Posterior cingulate gyrus (tissue), 11 donors: ENCODE measurements around the gene PCDHB14.
"Not testable (repeated sequence)": the region's sequence is repeated elsewhere in the genome, so short reads cannot be mapped to it uniquely, and the experiment has no call there.

Source experiments
- DNase-seq, 10 donors: peaks; one replicate each; pipeline versions ENCODE4 v3.0.0 to v3.0.0-alpha.2; 2020 to 2021; ENCODE audit warnings: mixed read lengths in 3 of 10
- intact Hi-C: fragments of 100-400 bp; cut with DNase I; formaldehyde crosslinking; loops from one replicate; pipeline ENCODE4 v1.15.1; 2023

Gene PCDHB14

GRCh38 chr5:141223112-141223783 is at the start of gene PCDHB14:
Gene PCDHB14, plus strand, starts transcription at chr5:141223343. Its CDS starts 163 bp downstream, at chr5:141223506.
- no peak for DNase-seq
- intact Hi-C loops: no loop called here

GRCh38 chr5:141174291-141175104 is 48.6 kb upstream of the PCDHB14 start:
- peak in 1 of 10 donors; percentile 82 for DNase-seq

GRCh38 chr5:141175933-141176332 is 47.2 kb upstream of the PCDHB14 start:
- no peak for DNase-seq
- intact Hi-C loops: no loop called here

More at GRCh38 chr5:141174291-141175104, 48.6 kb upstream of the PCDHB14 start:
- intact Hi-C loops: not testable (repeated sequence)

GRCh38 chr5:141177577-141178191 is 45.5 kb upstream of the PCDHB14 start, which contains the start of gene PCDHB8:
Gene PCDHB8, plus strand, starts transcription at chr5:141177790. Its CDS starts 245 bp downstream, at chr5:141178035.
- DNase-seq: peak in 1 of 10 donors; percentile 41
- intact Hi-C loops: not testable (repeated sequence)

- peak in 1 of 10 donors; percentile 79 for DNase-seq
- intact Hi-C loops: not testable (repeated sequence)
Observed at GRCh38 chr5:141179371-141179770, 43.8 kb upstream of the PCDHB14 start.

GRCh38 chr5:141179876-141180275 is 43.3 kb upstream of the PCDHB14 start:
- DNase-seq: peak in 1 of 10 donors; percentile 55
- intact Hi-C loops: loop anchor here (10.0 kb wide), 1 partner anchor 385 kb away; no protein-coding TSS in a partner anchor

- intact Hi-C loops: loop anchor here (10.0 kb wide), 1 partner anchor 384 kb away; no protein-coding TSS in a partner anchor
- no peak for DNase-seq
Observed at GRCh38 chr5:141180313-141180712, 42.8 kb upstream of the PCDHB14 start.

GRCh38 chr5:141182248-141182647 is 40.9 kb upstream of the PCDHB14 start, which contains the start of gene PCDHB16:
Gene PCDHB16, plus strand, starts transcription at chr5:141182387. Its CDS starts 173 bp downstream, at chr5:141182560.
- intact Hi-C loops: loop anchor here (10.0 kb wide), 1 partner anchor 383 kb away; no protein-coding TSS in a partner anchor
- DNase-seq: peak in 5 of 10 donors; percentile 27 to 90 (median 55)

GRCh38 chr5:141184117-141184855 is 38.9 kb upstream of the PCDHB14 start:
- peak in 1 of 10 donors; percentile 69 for DNase-seq
- intact Hi-C loops: loop anchor here (10.0 kb wide), 1 partner anchor 381 kb away; no protein-coding TSS in a partner anchor

- DNase-seq: peak in 3 of 10 donors; percentile 32 to 81 (median 35)
Observed at GRCh38 chr5:141186897-141187512, 36.1 kb upstream of the PCDHB14 start, which contains the start of gene PCDHB9. Gene PCDHB9, plus strand, starts transcription at chr5:141187161. Its CDS starts 158 bp downstream, at chr5:141187319.

GRCh38 chr5:141188682-141189081 is 34.5 kb upstream of the PCDHB14 start:
- intact Hi-C loops: loop anchor here (10.0 kb wide), 1 partner anchor 376 kb away; no protein-coding TSS in a partner anchor
- peak in 1 of 10 donors; percentile 77 for DNase-seq

More at GRCh38 chr5:141186897-141187512, 36.1 kb upstream of the PCDHB14 start, which contains the start of gene PCDHB9:
- intact Hi-C loops: loop anchor here (10.0 kb wide), 1 partner anchor 378 kb away; no protein-coding TSS in a partner anchor

- not testable (repeated sequence) for DNase-seq
- intact Hi-C loops: loop anchor here (10.0 kb wide), 1 partner anchor 376 kb away; no protein-coding TSS in a partner anchor
Observed at GRCh38 chr5:141189131-141189530, 34.0 kb upstream of the PCDHB14 start.

GRCh38 chr5:141192110-141192725 is 30.9 kb upstream of the PCDHB14 start, which contains the start of gene PCDHB10:
Gene PCDHB10, plus strand, starts transcription at chr5:141192353. Its CDS starts 200 bp downstream, at chr5:141192553.
- peak in 5 of 10 donors; percentile 39 to 93 (median 42) for DNase-seq

GRCh38 chr5:141194332-141194731 is 28.8 kb upstream of the PCDHB14 start:
- intact Hi-C loops: not testable (repeated sequence)
- peak in 1 of 10 donors; percentile 66 for DNase-seq

More at GRCh38 chr5:141192110-141192725, 30.9 kb upstream of the PCDHB14 start, which contains the start of gene PCDHB10:
- intact Hi-C loops: no loop called here

GRCh38 chr5:141196363-141196762 is 26.8 kb upstream of the PCDHB14 start:
- intact Hi-C loops: no loop called here
- DNase-seq: no peak

- no peak for DNase-seq
- intact Hi-C loops: no loop called here
Observed at GRCh38 chr5:141199359-141200235, 23.5 kb upstream of the PCDHB14 start, which contains the start of gene PCDHB11. Gene PCDHB11, plus strand, starts transcription at chr5:141199627. Its CDS starts 148 bp downstream, at chr5:141199775.

- DNase-seq, intact Hi-C loops: not testable (repeated sequence)
Observed at GRCh38 chr5:141201126-141201525, 22.0 kb upstream of the PCDHB14 start.
